OCI-LY1 (cell line): ENCODE results near the gene ZNG1B.

Experiments
- CTCF ChIP-seq: fragments of 200-600 bp; sonication (generic), shearing (Covaris generic); IDR thresholded peaks from 2 replicates; pipeline ENCODE4 v1.5.1; 2017; ENCODE audit warnings: mild to moderate bottlenecking, antibody characterized with exemption, low read length, moderate library complexity, mixed read lengths
- EZH2 ChIP-seq: fragments of 200-600 bp; sonication (generic), shearing (Covaris generic); IDR thresholded peaks from 2 replicates; pipeline ENCODE4 v1.8.0; 2017; ENCODE audit warnings: borderline replicate concordance, mixed run types, mild to moderate bottlenecking, antibody characterized with exemption, low read length, moderate library complexity, mixed read lengths

- no peak for TF ChIP-seq CTCF
- TF ChIP-seq EZH2, result no peak
Measured at GRCh38 chr2:113391073-113391472, 46.4 kb upstream of the ZNG1B start.
